GM12865 (cell line): ENCODE measurements around the gene MBTD1.

Source experiments
- DNase-seq: peaks from one replicate; pipeline ENCODE4 v3.0.0; 2010; ENCODE audit warnings: low read depth
- H3K4me3 ChIP-seq: 2 replicates; pipeline ENCODE4 v1.5.1; 2011; ENCODE audit warnings: mild to moderate bottlenecking, low read depth, low read length, control low read depth
- TF ChIP-seq, protein P1 (sequence below): IDR thresholded peaks from 2 replicates; pipeline ENCODE4 v1.5.1; 2011; ENCODE audit warnings: low read length, control low read depth, low read depth, inconsistent platforms; ENCODE audit not compliant: insufficient read depth; ENCODE audit errors: missing control alignments

The MBTD1 gene

DNA sequence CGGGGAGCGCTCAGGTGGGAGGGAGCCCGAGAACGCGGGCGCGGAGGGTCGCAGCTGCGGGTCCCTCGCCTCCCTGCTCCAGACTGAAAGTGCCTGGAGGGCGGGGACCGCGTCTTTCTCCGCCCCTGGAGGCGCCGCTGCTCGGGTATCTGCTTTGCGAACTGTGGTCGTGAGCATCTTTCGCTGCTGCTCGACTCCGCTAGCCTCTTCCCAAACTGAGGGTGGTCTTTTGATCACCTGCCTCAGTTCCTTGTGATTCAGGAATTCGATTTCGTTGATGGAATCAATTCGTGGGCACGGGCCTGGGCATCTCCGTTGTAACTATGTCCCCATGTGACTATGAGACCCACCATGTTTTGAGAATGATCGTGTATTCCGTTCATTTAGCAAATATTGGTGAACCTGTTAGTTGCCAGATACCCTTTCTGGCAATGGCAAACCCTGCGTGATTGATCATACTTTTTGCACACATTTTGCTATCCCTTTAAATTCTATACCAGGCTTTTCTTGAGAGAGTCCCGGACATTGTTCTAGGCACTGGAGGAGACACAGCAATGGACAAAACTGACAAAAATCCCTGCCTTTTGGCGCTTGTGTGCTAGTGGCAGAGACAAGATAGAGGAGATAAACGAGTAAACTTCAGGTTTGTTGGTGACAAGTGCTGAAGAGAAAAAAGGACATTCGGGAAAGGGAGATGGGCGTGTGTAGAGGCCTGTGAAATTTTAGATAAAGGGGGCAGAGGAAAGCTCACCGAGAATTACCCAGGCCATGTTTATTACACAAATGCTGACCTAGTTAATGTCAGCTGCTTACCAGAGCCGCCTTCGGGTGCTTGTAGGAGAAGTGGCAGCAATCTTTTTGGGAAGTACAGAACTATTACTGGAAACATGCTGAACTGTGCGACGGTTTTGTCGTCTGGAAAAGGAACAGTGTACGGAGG is 1.4 kb upstream of the MBTD1 start:
- TF ChIP-seq, protein P1, sequence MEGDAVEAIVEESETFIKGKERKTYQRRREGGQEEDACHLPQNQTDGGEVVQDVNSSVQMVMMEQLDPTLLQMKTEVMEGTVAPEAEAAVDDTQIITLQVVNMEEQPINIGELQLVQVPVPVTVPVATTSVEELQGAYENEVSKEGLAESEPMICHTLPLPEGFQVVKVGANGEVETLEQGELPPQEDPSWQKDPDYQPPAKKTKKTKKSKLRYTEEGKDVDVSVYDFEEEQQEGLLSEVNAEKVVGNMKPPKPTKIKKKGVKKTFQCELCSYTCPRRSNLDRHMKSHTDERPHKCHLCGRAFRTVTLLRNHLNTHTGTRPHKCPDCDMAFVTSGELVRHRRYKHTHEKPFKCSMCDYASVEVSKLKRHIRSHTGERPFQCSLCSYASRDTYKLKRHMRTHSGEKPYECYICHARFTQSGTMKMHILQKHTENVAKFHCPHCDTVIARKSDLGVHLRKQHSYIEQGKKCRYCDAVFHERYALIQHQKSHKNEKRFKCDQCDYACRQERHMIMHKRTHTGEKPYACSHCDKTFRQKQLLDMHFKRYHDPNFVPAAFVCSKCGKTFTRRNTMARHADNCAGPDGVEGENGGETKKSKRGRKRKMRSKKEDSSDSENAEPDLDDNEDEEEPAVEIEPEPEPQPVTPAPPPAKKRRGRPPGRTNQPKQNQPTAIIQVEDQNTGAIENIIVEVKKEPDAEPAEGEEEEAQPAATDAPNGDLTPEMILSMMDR: no peak
- peak; percentile 7 for DNase-seq
- H3K4me3 ChIP-seq: peak overlapping the region; percentile 64

DNA sequence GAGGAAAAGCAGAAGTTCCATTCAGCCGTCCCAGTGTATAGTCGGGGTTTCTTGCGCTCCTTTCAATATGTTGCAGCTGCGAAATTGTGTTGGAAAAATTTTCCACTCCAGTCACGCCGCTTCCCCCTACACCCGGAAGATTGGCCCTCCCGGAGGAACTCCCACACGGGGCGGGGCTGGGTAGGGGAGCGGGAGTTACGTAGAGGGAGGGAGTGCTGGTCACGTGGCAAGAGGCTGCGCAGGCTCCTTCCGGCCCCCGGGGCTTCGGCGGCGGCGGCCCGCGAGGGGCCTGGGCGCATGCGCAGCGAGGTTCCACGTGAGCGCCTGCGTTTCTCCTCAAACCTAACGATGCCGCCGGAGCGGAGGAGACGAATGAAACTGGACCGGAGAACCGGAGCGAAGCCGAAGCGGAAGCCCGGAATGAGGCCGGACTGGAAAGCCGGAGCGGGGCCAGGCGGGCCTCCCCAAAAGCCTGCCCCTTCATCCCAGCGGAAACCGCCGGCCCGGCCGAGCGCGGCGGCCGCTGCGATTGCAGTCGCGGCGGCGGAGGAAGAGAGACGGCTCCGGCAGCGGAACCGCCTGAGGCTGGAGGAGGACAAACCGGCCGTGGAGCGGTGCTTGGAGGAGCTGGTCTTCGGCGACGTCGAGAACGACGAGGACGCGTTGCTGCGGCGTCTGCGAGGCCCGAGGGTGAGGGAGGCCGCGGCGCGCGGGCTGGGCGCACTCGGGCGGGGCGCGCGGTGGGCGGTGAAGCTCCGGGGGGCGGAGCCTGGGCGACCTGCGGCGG is 581 bp upstream of the MBTD1 start, which contains the start of gene UTP18:
Gene UTP18, plus strand, starts transcription at position 310 of the 787 bp plus-strand sequence. Its CDS starts 39 bp downstream, at position 349.
- TF ChIP-seq, protein P1: no peak
- DNase-seq: peak; percentile 98
- peak within 1 kb of the TSS; percentile 99 for H3K4me3 ChIP-seq

DNA sequence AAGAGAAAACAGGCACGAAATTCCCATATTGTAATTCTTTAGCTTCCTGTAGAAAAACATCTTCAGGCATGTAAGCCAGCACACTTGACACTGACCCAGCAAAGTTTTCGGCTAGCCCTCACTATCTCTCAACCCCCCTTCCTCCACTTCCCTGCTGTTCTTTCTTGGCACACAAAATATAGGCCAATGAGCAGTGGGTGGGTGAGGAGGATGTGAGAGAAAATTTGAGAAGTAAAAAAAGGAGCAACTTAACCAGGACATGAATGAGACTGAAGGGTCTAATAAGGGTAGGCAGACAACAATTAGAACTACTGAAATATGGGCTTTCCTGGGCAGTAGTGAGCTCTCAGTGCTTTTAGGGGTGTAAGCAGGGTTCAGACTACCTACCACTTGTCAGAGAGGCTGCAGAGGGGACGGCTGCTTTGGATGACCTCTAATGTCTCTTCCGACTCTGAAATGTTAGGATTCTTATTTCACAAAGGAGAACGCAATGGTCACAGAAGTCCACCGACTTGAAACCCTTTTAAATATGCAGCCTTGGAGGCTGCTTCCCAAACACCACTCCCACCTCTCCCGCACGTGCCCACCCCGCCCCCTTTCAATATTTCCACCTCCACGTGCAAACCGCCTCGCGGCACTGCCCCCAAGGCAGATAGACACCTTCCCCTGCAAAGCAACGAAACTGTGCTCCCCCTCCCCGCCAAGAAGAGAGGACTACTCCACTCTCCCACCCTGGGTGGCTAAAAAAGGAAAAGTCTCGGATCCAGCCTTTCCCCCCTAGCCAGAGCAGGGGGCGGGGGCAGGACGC is 889 bp downstream of the MBTD1 start:
- DNase-seq: peak; percentile 20
- TF ChIP-seq, protein P1: no peak

DNA sequence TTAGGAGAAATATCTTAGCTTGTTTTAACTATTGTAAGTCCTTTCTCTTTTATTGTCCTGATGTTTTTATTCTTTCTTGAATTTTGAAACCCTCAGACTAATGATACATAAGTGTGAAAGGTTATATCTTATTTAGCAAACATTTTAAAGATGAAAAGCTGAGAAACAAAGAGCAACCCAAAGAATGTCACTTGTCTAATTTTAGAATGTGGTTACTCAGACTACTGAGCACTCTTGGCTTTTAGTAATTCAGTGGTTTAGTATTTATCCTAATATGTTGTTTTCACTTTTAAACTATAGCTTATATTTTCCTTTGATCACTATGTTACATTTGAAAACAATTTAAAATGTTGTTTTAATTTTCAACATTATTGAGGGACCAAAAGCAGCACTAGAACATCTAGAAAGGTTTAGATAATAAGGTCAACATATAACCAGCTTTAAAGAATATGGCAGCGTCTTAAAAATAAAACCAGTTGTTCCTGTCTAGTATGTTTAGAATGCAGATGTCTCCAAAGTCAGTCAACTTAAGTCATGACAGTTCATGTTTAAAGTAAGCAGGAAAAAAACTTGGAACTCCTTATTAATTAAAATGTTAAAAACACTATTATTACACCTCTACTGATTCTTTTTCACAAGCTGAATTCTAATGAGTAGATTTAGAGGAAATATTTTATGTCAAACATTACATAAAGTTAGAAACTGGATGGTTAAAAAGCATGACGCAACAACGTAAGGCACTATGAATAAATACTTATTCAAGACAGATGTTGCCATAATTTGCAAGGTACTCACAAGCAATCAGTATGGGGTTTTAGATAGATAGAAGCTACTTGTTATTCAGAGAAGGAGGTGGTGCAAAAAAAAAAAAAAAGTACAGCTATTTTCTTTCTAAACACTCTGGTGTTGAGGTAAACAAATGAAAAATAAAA is 2.4 kb downstream of the MBTD1 start:
- peak overlapping the region; percentile 99; the same call in 1 of the 2 replicates for H3K4me3 ChIP-seq
- no peak for DNase-seq
- TF ChIP-seq, protein P1: no peak

More for the DNA sequence above, 889 bp downstream of the MBTD1 start:
- H3K4me3 ChIP-seq: peak overlapping the region; percentile 99

DNA sequence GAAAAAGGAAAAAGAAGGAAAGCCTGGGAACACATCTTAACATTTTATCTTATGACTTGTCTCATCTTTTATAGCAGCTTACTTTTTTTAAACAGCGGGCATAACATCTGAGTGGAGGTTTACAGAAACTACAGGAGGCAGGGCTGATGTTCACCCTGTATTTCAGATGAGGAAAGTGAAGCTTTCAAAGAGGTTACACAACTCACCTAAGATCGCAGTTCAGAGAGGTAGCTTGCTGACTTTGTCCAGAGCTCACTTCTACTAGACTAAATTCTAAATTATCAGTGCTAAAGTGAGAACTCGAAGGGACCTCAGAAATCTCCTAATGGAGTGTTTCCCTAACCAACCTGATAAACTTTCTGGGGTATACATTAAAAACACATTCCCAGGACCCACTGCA is 3.7 kb downstream of the MBTD1 start:
- TF ChIP-seq, protein P1: no peak
- DNase-seq: no peak
- no peak overlapping the region for H3K4me3 ChIP-seq
